ENCODE results near the gene NCOA4. TPM values are rescaled to one million over a fixed set of nuclear protein-coding genes. Genes with fewer than 3 reads are reported as not detected.

Gene NCOA4
- total RNA-seq (2022; extraction: Qiagen RNA extraction; ENCODE audit: low read depth) = 82.0 to 99.3 TPM (median 91.1 TPM) in 5 replicates

GRCh38 chr10:46030091-46030937 is at the start of gene NCOA4:
TSS of gene NCOA4 (minus strand) at chr10:46030623. CDS start at chr10:46016680, 13,943 bp downstream.

GRCh38 chr10:46046261-46046660 is 15.8 kb upstream of the NCOA4 start, which contains the start of gene MSMB:
TSS of gene MSMB (minus strand) at chr10:46046269. CDS start at chr10:46046237, 32 bp downstream.

GRCh38 chr10:45972106-45972812 is 58.2 kb downstream of the NCOA4 start, which contains the start of gene TIMM23:
TSS of gene TIMM23 (plus strand) at chr10:45972489. CDS start at chr10:45972625, 136 bp downstream.

Other genes starting within 250 kb of the NCOA4 start
- 4.5 to 10.7 TPM (median 9.0 TPM) in 5 replicates for gene AGAP4, start 183.1 kb downstream of the NCOA4 start, total RNA-seq (2022; extraction: Qiagen RNA extraction; ENCODE audit: low read depth)
- 153 to 158 TPM (median 156 TPM) in 5 replicates for gene TIMM23, start 58.1 kb downstream of the NCOA4 start, total RNA-seq (2022; extraction: Qiagen RNA extraction; ENCODE audit: low read depth)
- gene MSMB, start 15.6 kb upstream of the NCOA4 start, total RNA-seq (2022; extraction: Qiagen RNA extraction; ENCODE audit: low read depth) = 0.51 TPM in 1 of 5 replicates, not detected in the others